Mononuclear cell (primary cell): ENCODE results near the gene MCCD1. TPM values are rescaled to one million over a fixed set of nuclear protein-coding genes. Genes with fewer than 3 reads are reported as not detected.

Experiments
- H3K27me3 ChIP-seq: 2 replicates; pipeline ENCODE4 v1.6.0; 2011; ENCODE audit warnings: low read length, control low read depth; ENCODE audit not compliant: insufficient read depth
- H3K4me1 ChIP-seq: 2 replicates; pipeline ENCODE4 v1.5.1; 2011; ENCODE audit warnings: mild to moderate bottlenecking, low read length, control low read depth; ENCODE audit not compliant: insufficient read depth
- H3K4me3 ChIP-seq: 2 replicates; pipeline ENCODE4 v1.5.1; 2011; ENCODE audit warnings: mild to moderate bottlenecking, low read length, moderate library complexity
- H3K9me3 ChIP-seq: 2 replicates; pipeline ENCODE4 v1.5.1; 2011; ENCODE audit warnings: low read depth, mild to moderate bottlenecking, control low read depth, low read length
- total RNA-seq: library from RNA; depleted of rRNA; stranded (reverse); fragments of >200 nt; gene quantifications from one replicate; pipeline ENCODE4 v1.2.3, GENCODE V29; 2012

Gene MCCD1
- total RNA-seq, 1 donor = not detected

DNA sequence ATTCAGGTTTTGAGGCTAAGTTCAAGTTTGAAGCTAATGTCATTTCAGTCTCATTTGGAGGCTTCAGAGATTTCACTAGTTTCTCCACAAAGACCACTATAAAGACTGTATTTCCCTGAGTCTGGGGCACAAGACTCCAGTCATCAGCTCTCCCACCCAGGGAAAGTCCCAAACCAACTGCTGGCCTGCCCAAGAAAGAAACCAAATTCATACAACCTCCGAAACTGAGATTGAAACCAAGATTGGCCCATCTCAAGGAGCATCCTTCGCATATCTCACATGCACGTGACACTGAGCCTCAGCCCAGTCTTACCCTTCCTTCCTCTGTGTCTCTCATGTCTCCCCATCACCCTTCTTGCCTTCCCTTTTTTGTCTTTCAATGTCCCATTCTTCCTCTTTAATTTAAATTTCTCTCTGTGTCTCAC is 39.8 kb downstream of the MCCD1 start:
- no peaks in the 10 kb centered on the region for H3K27me3 ChIP-seq
- no peaks in the 10 kb centered on the region for H3K9me3 ChIP-seq
- H3K4me1 ChIP-seq = peaks cover 72% of the 10 kb centered on the region
- no peak overlapping the region for H3K4me3 ChIP-seq

DNA sequence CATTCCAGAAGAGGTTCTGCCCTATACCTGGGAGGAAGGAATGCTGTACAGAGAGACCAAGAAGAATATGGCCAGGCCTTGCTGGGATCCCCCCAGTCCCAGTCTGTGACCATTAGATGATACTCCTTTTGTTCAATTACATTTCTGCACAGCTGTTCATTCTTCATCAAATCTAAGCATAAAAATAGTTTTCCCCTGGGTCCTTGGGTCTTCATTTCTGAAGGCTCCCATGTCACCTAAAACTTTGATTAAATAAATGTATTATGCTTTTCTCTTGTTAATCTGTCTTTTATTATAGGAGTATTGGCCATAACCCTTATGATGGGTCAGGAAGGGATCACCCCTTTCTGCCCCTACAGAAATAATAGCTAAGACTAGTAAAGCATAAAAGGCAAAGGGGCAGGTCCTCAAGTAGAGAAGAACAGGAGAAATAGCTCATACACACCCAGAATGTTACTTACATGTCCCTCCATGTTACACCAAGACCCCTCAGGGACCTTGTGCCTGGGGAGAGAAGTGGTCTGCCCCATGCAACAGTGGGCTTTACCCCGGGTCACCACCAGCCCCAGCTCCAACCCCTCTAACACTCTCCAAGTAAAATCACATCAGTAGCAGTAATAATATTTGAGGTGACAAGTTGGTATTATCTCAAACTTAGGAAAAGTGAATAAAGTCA is 41.2 kb downstream of the MCCD1 start:
- Histone ChIP-seq H3K4me1 (peaks cover 81% of the 10 kb centered on the region), H3K4me3 (no peak overlapping the region), H3K9me3 (no peaks in the 10 kb centered on the region), H3K27me3 (no peaks in the 10 kb centered on the region)

DNA sequence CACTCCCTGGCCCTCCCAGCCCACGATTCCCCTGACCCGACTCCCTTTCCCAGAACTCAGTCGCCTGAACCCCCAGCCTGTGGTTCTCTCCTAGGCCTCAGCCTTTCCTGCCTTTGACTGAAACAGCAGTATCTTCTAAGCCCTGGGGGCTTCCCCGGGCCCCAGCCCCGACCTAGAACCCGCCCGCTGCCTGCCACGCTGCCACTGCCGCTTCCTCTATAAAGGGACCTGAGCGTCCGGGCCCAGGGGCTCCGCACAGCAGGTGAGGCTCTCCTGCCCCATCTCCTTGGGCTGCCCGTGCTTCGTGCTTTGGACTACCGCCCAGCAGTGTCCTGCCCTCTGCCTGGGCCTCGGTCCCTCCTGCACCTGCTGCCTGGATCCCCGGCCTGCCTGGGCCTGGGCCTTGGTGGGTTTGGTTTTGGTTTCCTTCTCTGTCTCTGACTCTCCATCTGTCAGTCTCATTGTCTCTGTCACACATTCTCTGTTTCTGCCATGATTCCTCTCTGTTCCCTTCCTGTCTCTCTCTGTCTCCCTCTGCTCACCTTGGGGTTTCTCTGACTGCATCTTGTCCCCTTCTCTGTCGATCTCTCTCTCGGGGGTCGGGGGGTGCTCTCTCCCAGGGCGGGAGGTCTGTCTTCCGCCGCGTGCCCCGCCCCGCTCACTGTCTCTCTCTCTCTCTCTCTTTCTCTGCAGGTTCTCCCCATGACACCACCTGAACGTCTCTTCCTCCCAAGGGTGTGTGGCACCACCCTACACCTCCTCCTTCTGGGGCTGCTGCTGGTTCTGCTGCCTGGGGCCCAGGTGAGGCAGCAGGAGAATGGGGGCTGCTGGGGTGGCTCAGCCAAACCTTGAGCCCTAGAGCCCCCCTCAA is 43.5 kb downstream of the MCCD1 start, which contains the start of gene LTA:
LTA (plus strand) TSS at position 249 of the 871 bp plus-strand sequence; CDS start at position 703, 454 bp downstream.
- H3K27me3 ChIP-seq = no peaks in the 10 kb centered on the region
- H3K4me3 ChIP-seq = peak within 1 kb of the TSS; percentile 37
- peaks cover 96% of the 10 kb centered on the region for H3K4me1 ChIP-seq
- no peaks in the 10 kb centered on the region for H3K9me3 ChIP-seq

DNA sequence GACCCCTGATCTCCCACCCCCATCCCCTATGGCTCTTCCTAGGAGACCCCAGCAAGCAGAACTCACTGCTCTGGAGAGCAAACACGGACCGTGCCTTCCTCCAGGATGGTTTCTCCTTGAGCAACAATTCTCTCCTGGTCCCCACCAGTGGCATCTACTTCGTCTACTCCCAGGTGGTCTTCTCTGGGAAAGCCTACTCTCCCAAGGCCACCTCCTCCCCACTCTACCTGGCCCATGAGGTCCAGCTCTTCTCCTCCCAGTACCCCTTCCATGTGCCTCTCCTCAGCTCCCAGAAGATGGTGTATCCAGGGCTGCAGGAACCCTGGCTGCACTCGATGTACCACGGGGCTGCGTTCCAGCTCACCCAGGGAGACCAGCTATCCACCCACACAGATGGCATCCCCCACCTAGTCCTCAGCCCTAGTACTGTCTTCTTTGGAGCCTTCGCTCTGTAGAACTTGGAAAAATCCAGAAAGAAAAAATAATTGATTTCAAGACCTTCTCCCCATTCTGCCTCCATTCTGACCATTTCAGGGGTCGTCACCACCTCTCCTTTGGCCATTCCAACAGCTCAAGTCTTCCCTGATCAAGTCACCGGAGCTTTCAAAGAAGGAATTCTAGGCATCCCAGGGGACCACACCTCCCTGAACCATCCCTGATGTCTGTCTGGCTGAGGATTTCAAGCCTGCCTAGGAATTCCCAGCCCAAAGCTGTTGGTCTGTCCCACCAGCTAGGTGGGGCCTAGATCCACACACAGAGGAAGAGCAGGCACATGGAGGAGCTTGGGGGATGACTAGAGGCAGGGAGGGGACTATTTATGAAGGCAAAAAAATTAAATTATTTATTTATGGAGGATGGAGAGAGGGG is 44.7 kb downstream of the MCCD1 start:
- Histone ChIP-seq H3K4me1 (peaks cover 96% of the 10 kb centered on the region), H3K4me3 (no peak overlapping the region), H3K27me3 (no peaks in the 10 kb centered on the region), H3K9me3 (no peaks in the 10 kb centered on the region)

DNA sequence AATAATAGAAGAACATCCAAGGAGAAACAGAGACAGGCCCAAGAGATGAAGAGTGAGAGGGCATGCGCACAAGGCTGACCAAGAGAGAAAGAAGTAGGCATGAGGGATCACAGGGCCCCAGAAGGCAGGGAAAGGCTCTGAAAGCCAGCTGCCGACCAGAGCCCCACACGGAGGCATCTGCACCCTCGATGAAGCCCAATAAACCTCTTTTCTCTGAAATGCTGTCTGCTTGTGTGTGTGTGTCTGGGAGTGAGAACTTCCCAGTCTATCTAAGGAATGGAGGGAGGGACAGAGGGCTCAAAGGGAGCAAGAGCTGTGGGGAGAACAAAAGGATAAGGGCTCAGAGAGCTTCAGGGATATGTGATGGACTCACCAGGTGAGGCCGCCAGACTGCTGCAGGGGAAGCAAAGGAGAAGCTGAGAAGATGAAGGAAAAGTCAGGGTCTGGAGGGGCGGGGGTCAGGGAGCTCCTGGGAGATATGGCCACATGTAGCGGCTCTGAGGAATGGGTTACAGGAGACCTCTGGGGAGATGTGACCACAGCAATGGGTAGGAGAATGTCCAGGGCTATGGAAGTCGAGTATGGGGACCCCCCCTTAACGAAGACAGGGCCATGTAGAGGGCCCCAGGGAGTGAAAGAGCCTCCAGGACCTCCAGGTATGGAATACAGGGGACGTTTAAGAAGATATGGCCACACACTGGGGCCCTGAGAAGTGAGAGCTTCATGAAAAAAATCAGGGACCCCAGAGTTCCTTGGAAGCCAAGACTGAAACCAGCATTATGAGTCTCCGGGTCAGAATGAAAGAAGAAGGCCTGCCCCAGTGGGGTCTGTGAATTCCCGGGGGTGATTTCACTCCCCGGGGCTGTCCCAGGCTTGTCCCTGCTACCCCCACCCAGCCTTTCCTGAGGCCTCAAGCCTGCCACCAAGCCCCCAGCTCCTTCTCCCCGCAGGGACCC is 45.6 kb downstream of the MCCD1 start:
- Histone ChIP-seq H3K27me3 (no peaks in the 10 kb centered on the region), H3K9me3 (no peaks in the 10 kb centered on the region), H3K4me3 (no peak overlapping the region), H3K4me1 (peaks cover 96% of the 10 kb centered on the region)

DNA sequence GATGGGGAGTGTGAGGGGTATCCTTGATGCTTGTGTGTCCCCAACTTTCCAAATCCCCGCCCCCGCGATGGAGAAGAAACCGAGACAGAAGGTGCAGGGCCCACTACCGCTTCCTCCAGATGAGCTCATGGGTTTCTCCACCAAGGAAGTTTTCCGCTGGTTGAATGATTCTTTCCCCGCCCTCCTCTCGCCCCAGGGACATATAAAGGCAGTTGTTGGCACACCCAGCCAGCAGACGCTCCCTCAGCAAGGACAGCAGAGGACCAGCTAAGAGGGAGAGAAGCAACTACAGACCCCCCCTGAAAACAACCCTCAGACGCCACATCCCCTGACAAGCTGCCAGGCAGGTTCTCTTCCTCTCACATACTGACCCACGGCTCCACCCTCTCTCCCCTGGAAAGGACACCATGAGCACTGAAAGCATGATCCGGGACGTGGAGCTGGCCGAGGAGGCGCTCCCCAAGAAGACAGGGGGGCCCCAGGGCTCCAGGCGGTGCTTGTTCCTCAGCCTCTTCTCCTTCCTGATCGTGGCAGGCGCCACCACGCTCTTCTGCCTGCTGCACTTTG is 46.7 kb downstream of the MCCD1 start, which contains the start of gene TNF:
TNF (plus strand) TSS at position 231 of the 567 bp plus-strand sequence; CDS start at position 408, 177 bp downstream.
- peaks cover 96% of the 10 kb centered on the region for H3K4me1 ChIP-seq
- H3K9me3 ChIP-seq = no peaks in the 10 kb centered on the region
- peak within 1 kb of the TSS; percentile 57 for H3K4me3 ChIP-seq
- no peaks in the 10 kb centered on the region for H3K27me3 ChIP-seq

DNA sequence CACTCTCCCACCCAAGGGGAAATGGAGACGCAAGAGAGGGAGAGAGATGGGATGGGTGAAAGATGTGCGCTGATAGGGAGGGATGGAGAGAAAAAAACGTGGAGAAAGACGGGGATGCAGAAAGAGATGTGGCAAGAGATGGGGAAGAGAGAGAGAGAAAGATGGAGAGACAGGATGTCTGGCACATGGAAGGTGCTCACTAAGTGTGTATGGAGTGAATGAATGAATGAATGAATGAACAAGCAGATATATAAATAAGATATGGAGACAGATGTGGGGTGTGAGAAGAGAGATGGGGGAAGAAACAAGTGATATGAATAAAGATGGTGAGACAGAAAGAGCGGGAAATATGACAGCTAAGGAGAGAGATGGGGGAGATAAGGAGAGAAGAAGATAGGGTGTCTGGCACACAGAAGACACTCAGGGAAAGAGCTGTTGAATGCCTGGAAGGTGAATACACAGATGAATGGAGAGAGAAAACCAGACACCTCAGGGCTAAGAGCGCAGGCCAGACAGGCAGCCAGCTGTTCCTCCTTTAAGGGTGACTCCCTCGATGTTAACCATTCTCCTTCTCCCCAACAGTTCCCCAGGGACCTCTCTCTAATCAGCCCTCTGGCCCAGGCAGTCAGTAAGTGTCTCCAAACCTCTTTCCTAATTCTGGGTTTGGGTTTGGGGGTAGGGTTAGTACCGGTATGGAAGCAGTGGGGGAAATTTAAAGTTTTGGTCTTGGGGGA is 47.4 kb downstream of the MCCD1 start:
- H3K4me1 ChIP-seq = peaks cover 93% of the 10 kb centered on the region
- no peaks in the 10 kb centered on the region for H3K9me3 ChIP-seq
- no peaks in the 10 kb centered on the region for H3K27me3 ChIP-seq
- H3K4me3 ChIP-seq = peak overlapping the region; percentile 57

DNA sequence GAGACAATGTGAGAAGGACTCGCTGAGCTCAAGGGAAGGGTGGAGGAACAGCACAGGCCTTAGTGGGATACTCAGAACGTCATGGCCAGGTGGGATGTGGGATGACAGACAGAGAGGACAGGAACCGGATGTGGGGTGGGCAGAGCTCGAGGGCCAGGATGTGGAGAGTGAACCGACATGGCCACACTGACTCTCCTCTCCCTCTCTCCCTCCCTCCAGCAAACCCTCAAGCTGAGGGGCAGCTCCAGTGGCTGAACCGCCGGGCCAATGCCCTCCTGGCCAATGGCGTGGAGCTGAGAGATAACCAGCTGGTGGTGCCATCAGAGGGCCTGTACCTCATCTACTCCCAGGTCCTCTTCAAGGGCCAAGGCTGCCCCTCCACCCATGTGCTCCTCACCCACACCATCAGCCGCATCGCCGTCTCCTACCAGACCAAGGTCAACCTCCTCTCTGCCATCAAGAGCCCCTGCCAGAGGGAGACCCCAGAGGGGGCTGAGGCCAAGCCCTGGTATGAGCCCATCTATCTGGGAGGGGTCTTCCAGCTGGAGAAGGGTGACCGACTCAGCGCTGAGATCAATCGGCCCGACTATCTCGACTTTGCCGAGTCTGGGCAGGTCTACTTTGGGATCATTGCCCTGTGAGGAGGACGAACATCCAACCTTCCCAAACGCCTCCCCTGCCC is 48.3 kb downstream of the MCCD1 start:
- H3K4me1 ChIP-seq = peaks cover 87% of the 10 kb centered on the region
- H3K27me3 ChIP-seq = no peaks in the 10 kb centered on the region
- H3K4me3 ChIP-seq = peak overlapping the region; percentile 57
- no peaks in the 10 kb centered on the region for H3K9me3 ChIP-seq

DNA sequence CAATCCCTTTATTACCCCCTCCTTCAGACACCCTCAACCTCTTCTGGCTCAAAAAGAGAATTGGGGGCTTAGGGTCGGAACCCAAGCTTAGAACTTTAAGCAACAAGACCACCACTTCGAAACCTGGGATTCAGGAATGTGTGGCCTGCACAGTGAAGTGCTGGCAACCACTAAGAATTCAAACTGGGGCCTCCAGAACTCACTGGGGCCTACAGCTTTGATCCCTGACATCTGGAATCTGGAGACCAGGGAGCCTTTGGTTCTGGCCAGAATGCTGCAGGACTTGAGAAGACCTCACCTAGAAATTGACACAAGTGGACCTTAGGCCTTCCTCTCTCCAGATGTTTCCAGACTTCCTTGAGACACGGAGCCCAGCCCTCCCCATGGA is 48.8 kb downstream of the MCCD1 start:
- peaks cover 87% of the 10 kb centered on the region for H3K4me1 ChIP-seq
- H3K4me3 ChIP-seq = peak overlapping the region; percentile 57
- H3K9me3 ChIP-seq = no peaks in the 10 kb centered on the region

DNA sequence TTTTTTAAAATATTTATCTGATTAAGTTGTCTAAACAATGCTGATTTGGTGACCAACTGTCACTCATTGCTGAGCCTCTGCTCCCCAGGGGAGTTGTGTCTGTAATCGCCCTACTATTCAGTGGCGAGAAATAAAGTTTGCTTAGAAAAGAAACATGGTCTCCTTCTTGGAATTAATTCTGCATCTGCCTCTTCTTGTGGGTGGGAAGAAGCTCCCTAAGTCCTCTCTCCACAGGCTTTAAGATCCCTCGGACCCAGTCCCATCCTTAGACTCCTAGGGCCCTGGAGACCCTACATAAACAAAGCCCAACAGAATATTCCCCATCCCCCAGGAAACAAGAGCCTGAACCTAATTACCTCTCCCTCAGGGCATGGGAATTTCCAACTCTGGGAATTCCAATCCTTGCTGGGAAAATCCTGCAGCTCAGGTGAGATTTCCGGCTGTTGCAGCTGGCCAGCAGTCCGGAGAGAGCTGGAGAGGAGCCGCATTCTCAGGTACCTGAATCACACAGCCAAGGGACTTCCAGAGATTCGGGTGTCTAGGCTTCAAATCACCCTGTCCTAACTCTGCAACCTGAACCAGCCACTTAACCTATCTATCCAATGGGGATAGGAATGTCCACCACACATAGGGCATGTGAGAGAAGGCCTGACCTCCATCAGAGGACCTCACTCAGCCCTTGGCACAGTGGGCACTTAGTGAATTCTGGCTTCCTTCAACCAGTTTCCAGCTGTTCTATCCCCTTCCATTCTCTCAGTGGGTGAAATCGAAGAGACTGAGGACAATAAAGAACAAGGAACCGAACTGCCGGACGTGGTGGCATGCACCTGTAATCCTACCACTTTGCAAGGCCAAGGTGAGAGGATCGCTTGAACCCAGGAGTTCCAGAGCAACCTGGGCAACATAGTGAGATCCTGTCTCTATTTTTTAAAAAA is 49.7 kb downstream of the MCCD1 start:
- H3K4me1 ChIP-seq = peaks cover 87% of the 10 kb centered on the region
- H3K4me3 ChIP-seq = no peak overlapping the region
- no peaks in the 10 kb centered on the region for H3K27me3 ChIP-seq
- H3K9me3 ChIP-seq = no peaks in the 10 kb centered on the region

More for the DNA sequence above, 48.8 kb downstream of the MCCD1 start:
- H3K27me3 ChIP-seq = no peaks in the 10 kb centered on the region

DNA sequence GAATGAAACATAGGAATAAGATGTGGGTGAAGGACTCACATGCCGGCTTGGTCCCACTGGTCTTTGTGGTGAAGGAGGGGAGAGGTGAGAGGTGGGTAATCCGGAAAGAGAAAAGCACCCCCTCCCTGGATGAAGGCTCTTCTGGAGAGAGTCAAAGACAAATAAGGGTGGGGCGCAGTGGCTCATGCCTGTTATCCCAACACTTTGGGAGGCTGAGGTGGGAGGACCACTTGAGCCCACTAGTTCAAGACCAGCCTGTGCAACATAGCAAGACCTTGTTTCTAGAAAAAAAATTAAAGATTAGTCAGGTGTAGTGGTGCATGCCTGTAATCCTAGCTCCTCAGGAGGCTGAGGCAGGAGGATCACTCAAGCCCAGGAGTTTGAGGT is 50.4 kb downstream of the MCCD1 start:
- Histone ChIP-seq H3K4me3 (no peak overlapping the region), H3K27me3 (no peaks in the 10 kb centered on the region), H3K9me3 (no peaks in the 10 kb centered on the region), H3K4me1 (peaks cover 87% of the 10 kb centered on the region)
